Measurements from ENCODE around the gene PDE8A.
A peak's percentile ranks its signal among the peaks of the same experiment; 100 is the strongest.

PDE8A gene, protein sequence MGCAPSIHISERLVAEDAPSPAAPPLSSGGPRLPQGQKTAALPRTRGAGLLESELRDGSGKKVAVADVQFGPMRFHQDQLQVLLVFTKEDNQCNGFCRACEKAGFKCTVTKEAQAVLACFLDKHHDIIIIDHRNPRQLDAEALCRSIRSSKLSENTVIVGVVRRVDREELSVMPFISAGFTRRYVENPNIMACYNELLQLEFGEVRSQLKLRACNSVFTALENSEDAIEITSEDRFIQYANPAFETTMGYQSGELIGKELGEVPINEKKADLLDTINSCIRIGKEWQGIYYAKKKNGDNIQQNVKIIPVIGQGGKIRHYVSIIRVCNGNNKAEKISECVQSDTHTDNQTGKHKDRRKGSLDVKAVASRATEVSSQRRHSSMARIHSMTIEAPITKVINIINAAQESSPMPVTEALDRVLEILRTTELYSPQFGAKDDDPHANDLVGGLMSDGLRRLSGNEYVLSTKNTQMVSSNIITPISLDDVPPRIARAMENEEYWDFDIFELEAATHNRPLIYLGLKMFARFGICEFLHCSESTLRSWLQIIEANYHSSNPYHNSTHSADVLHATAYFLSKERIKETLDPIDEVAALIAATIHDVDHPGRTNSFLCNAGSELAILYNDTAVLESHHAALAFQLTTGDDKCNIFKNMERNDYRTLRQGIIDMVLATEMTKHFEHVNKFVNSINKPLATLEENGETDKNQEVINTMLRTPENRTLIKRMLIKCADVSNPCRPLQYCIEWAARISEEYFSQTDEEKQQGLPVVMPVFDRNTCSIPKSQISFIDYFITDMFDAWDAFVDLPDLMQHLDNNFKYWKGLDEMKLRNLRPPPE

GRCh38 chr15:84981711-84982300 lies at the start of gene PDE8A:
TSS of gene PDE8A (plus strand) at chr15:84981856. CDS start at chr15:84982163, 307 bp downstream.
- peak within 1 kb of the TSS; percentile 93 for H3K4me3 ChIP-seq (ENCODE audit: low read length)
- H2AFZ ChIP-seq (ENCODE audit: low read depth, low read length) = peak within 1 kb of the TSS; percentile 96
- peaks cover 5% of the 10 kb centered on the region for H3K4me1 ChIP-seq (ENCODE audit: insufficient read depth, low read length)
- no peaks in the 10 kb centered on the region for H3K9me3 ChIP-seq (ENCODE audit: low read length)
- H3K36me3 ChIP-seq (ENCODE audit: insufficient read depth, low read length) = no peaks in the 10 kb centered on the region
- H3K27me3 ChIP-seq (ENCODE audit: insufficient read depth, low read length) = peaks cover 18% of the 10 kb centered on the region

GRCh38 chr15:84934942-84935729 lies 46.5 kb upstream of the PDE8A start:
- Histone ChIP-seq H3K4me1 (ENCODE audit: insufficient read depth, low read length) (no peaks in the 10 kb centered on the region), H2AFZ (ENCODE audit: low read depth, low read length) (no peak overlapping the region), H3K9me3 (ENCODE audit: low read length) (no peaks in the 10 kb centered on the region), H3K36me3 (ENCODE audit: insufficient read depth, low read length) (no peaks in the 10 kb centered on the region), H3K27me3 (ENCODE audit: insufficient read depth, low read length) (no peaks in the 10 kb centered on the region), H3K4me3 (ENCODE audit: low read length) (no peak overlapping the region)

GRCh38 chr15:84937144-84937543 lies 44.5 kb upstream of the PDE8A start:
- Histone ChIP-seq H3K27me3 (ENCODE audit: insufficient read depth, low read length) (no peaks in the 10 kb centered on the region), H3K4me3 (ENCODE audit: low read length) (no peak overlapping the region), H3K36me3 (ENCODE audit: insufficient read depth, low read length) (no peaks in the 10 kb centered on the region), H2AFZ (ENCODE audit: low read depth, low read length) (no peak overlapping the region), H3K9me3 (ENCODE audit: low read length) (no peaks in the 10 kb centered on the region), H3K4me1 (ENCODE audit: insufficient read depth, low read length) (no peaks in the 10 kb centered on the region)

DNA sequence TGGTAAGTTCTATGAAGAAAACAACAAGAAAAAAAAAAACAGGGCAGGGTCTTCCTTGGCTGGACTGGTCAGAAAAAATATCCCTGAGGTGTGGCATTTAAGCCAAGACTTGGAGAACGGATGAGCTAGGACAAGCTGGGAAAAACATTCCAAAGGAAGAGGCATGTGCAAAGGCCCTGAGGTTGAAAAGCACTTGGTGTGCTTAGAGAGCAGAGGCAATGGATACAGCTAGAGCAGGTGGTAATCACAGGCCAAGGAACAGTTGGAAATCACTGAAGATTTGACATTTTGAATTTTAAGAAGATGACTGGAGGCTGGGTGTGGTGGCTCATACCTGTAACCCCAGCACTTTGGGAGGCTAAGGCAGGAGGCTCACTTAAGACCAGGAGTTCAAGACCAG lies 42.9 kb upstream of the PDE8A start:
- no peaks in the 10 kb centered on the region for H3K4me1 ChIP-seq (ENCODE audit: insufficient read depth, low read length)

DNA sequence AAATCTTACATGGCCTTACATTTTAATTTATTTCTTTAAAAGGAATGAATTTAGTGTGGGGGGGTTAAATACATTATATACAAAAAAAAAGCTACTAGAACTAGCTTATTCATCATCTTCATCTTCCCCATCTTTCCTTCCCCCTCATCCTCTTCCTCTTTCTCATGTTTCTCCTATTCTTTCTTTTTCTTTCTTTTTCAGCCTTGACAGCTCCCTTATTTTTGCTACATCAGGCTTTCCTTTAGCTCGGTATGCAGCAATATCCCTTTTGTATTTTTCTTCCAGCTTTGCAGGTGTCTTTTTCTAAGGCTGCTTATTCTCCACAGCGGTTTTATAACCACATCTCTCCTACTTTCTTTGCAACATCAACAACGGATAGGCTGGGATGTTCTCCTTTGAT lies 41.3 kb upstream of the PDE8A start:
- Histone ChIP-seq H3K4me1 (ENCODE audit: insufficient read depth, low read length) (no peaks in the 10 kb centered on the region), H3K36me3 (ENCODE audit: insufficient read depth, low read length) (no peaks in the 10 kb centered on the region), H2AFZ (ENCODE audit: low read depth, low read length) (no peak overlapping the region), H3K27me3 (ENCODE audit: insufficient read depth, low read length) (no peaks in the 10 kb centered on the region), H3K4me3 (ENCODE audit: low read length) (no peak overlapping the region), H3K9me3 (ENCODE audit: low read length) (no peaks in the 10 kb centered on the region)

More for the DNA sequence above, 42.9 kb upstream of the PDE8A start:
- no peaks in the 10 kb centered on the region for H3K9me3 ChIP-seq (ENCODE audit: low read length)
- H3K36me3 ChIP-seq (ENCODE audit: insufficient read depth, low read length) = no peaks in the 10 kb centered on the region
- no peak overlapping the region for H3K4me3 ChIP-seq (ENCODE audit: low read length)
- H2AFZ ChIP-seq (ENCODE audit: low read depth, low read length) = no peak overlapping the region
- H3K27me3 ChIP-seq (ENCODE audit: insufficient read depth, low read length) = no peaks in the 10 kb centered on the region

DNA sequence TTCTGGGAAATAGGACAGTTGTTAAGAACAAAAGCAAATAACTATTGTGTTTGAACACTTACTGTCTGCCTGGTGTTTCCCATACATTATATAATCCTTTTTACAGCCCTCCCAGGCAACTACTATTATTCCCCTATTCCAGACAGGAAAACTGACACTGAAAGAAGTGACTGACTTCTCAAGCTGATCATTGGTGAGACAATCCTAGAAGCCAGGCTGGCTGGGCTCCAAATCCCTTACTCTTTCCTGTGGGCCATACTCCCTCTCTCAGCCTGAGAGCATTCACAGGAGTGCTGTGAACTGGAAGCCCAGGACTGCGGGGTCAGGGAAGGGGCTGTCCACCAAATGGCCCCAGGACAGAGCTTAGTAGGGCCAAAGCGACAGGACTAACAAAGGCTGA lies 39.2 kb upstream of the PDE8A start:
- H3K27me3 ChIP-seq (ENCODE audit: insufficient read depth, low read length) = peaks cover 2% of the 10 kb centered on the region
- no peaks in the 10 kb centered on the region for H3K36me3 ChIP-seq (ENCODE audit: insufficient read depth, low read length)
- H3K4me1 ChIP-seq (ENCODE audit: insufficient read depth, low read length) = peaks cover under 1% of the 10 kb centered on the region
- no peaks in the 10 kb centered on the region for H3K9me3 ChIP-seq (ENCODE audit: low read length)
- H3K4me3 ChIP-seq (ENCODE audit: low read length) = no peak overlapping the region
- no peak overlapping the region for H2AFZ ChIP-seq (ENCODE audit: low read depth, low read length)

DNA sequence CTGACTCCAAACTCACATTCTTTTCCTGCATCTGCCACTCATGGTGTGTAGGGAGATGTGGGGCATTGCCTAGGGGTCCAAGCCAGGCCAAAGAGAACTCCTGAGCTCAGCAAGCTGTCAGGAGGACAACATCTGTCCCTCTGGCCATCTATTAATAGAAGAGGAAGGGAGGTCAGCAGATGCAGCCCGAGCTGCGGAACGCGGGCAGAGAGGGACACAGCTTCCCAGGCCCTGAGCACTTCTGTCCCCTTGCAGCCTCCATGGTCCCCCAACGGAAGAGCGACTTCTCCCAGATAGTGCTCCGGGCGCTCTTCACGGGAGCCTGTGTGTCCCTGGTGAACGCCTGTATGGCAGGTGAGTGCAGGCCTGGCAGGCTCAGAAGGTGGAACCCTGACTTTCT lies 37.3 kb upstream of the PDE8A start:
- H3K27me3 ChIP-seq (ENCODE audit: insufficient read depth, low read length) = peaks cover 2% of the 10 kb centered on the region
- peaks cover 11% of the 10 kb centered on the region for H3K4me1 ChIP-seq (ENCODE audit: insufficient read depth, low read length)
- H2AFZ ChIP-seq (ENCODE audit: low read depth, low read length) = no peak overlapping the region
- H3K9me3 ChIP-seq (ENCODE audit: low read length) = no peaks in the 10 kb centered on the region
- no peaks in the 10 kb centered on the region for H3K36me3 ChIP-seq (ENCODE audit: insufficient read depth, low read length)
- H3K4me3 ChIP-seq (ENCODE audit: low read length) = no peak overlapping the region

GRCh38 chr15:84944861-84945260 lies 36.8 kb upstream of the PDE8A start:
- Histone ChIP-seq H3K36me3 (ENCODE audit: insufficient read depth, low read length) (no peaks in the 10 kb centered on the region), H3K4me3 (ENCODE audit: low read length) (no peak overlapping the region)

DNA sequence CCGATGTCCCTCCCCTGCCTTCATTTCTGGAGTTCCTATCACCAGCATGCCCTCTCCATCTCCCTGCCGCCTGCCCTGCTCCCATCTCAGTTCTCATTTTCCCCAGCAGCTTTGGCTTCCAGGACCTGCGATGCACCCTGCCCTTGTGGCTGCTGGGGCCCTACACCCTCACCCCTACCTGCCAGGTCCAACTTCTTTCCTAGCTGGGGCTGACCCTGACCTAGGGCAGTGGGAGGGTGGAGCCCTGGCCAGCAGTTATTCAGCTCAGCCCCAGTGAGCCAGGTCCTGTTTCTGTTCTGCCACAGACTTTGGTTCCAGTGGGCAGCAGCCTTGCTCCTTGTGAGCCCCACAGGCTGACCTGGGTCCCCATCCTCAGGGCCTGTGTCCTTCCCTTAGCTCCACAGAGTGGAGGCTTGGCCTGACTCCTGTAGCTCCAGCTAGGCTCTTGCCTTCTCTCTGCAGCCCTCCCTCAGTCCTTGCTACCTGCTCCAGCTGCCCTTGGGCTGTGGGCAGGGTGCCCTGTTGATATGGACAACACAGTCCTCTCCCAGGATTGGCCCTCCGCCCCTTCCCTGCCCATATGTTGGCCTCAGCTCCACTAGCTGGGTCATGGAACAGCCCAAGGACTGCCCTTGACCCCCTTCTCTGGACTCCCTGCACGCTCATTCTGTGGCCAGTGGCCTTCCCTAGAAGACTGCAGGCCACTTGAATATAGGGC lies 34.7 kb upstream of the PDE8A start:
- peaks cover 5% of the 10 kb centered on the region for H3K27me3 ChIP-seq (ENCODE audit: insufficient read depth, low read length)
- peaks cover 11% of the 10 kb centered on the region for H3K4me1 ChIP-seq (ENCODE audit: insufficient read depth, low read length)
- H3K4me3 ChIP-seq (ENCODE audit: low read length) = no peak overlapping the region
- no peaks in the 10 kb centered on the region for H3K36me3 ChIP-seq (ENCODE audit: insufficient read depth, low read length)
- H3K9me3 ChIP-seq (ENCODE audit: low read length) = no peaks in the 10 kb centered on the region
- no peak overlapping the region for H2AFZ ChIP-seq (ENCODE audit: low read depth, low read length)

More at GRCh38 chr15:84944861-84945260, 36.8 kb upstream of the PDE8A start:
- H3K4me1 ChIP-seq (ENCODE audit: insufficient read depth, low read length) = peaks cover 11% of the 10 kb centered on the region
- H3K27me3 ChIP-seq (ENCODE audit: insufficient read depth, low read length) = peaks cover 2% of the 10 kb centered on the region
- no peaks in the 10 kb centered on the region for H3K9me3 ChIP-seq (ENCODE audit: low read length)
- no peak overlapping the region for H2AFZ ChIP-seq (ENCODE audit: low read depth, low read length)

- no peaks in the 10 kb centered on the region for H3K9me3 ChIP-seq (ENCODE audit: low read length)
- no peaks in the 10 kb centered on the region for H3K36me3 ChIP-seq (ENCODE audit: insufficient read depth, low read length)
- peaks cover 11% of the 10 kb centered on the region for H3K4me1 ChIP-seq (ENCODE audit: insufficient read depth, low read length)
- no peak overlapping the region for H3K4me3 ChIP-seq (ENCODE audit: low read length)
- peaks cover 5% of the 10 kb centered on the region for H3K27me3 ChIP-seq (ENCODE audit: insufficient read depth, low read length)
- no peak overlapping the region for H2AFZ ChIP-seq (ENCODE audit: low read depth, low read length)
Measured at GRCh38 chr15:84947947-84948830, 33.5 kb upstream of the PDE8A start.

GRCh38 chr15:84949043-84949442 lies 32.6 kb upstream of the PDE8A start:
- Histone ChIP-seq H3K27me3 (ENCODE audit: insufficient read depth, low read length) (peaks cover 5% of the 10 kb centered on the region), H3K36me3 (ENCODE audit: insufficient read depth, low read length) (no peaks in the 10 kb centered on the region), H3K9me3 (ENCODE audit: low read length) (no peaks in the 10 kb centered on the region), H3K4me1 (ENCODE audit: insufficient read depth, low read length) (peaks cover 11% of the 10 kb centered on the region), H2AFZ (ENCODE audit: low read depth, low read length) (no peak overlapping the region), H3K4me3 (ENCODE audit: low read length) (no peak overlapping the region)
